COR-L47 (cell line): ENCODE data around the gene PPP1R36.
"Not testable (repeated sequence)": the region's sequence is repeated elsewhere in the genome, so short reads cannot be mapped to it uniquely, and the experiment has no call there.

ENCODE experiments used
- DNase-seq: peaks from one replicate; lab custom pipeline; 2025; lab: John Stamatoyannopoulos, UW

Gene PPP1R36, protein sequence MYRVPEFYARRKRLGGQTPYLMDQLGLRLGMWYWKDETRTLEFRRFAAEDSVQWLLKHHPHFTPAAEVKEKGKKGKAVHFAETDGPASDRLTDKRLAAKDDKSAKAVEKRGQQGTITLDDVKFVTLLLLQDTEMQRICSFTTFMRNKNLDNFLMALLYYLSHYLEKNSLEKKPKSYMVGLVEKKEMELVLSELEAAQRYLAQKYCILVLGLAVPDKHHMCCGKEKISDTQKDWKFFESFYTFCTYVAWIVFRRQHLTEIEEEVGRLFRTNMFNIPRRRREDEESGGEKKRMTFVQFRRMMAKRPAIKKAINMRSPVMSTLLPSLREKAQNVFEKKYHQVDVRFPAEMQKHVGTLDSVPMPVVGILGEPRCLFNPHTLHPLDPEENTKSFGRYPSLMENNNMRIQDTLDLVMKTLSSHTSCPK

DNA sequence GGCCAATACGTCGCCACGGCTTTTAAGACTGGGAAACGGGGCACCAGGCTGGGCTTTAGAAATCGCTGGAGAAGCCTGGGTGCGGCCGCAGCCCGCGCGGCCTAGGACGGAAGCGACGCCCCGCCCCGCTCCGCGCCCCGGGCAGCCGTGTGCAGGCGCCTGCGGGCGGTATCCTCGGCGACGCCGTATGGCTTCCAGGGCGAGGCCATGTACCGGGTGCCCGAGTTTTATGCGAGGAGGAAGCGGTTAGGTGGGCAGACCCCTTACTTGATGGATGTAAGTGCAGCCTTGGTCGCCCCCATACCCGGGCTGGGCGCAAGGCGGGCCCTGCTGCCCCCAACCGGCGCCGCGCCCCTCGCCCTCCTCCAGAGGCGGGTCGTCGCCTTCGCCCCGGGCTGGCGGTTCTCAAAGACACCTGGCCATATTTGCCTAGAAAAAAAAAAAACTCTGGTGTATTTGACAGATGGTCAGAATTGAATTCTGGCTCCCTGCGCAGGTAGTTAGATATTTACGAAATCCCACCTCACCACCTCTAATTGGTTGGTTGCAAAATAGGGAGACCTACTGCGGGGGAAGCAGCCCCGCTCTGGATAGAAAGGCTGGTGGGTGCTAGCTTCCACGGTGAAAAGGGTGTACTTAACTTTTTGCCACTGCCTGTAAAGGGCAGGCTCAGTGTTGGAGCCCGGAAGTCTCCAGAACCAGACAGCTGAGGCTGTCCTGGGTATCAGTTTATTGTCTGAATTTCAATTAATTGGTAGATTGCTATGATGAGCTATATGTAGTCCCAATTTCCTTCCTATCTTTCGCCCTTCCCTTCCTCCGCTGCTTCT is at the start of gene PPP1R36:
PPP1R36 (plus strand) TSS at position 171 of the 830 bp plus-strand sequence; CDS start at position 208, 37 bp downstream.
- peak; percentile 45 for DNase-seq

DNA sequence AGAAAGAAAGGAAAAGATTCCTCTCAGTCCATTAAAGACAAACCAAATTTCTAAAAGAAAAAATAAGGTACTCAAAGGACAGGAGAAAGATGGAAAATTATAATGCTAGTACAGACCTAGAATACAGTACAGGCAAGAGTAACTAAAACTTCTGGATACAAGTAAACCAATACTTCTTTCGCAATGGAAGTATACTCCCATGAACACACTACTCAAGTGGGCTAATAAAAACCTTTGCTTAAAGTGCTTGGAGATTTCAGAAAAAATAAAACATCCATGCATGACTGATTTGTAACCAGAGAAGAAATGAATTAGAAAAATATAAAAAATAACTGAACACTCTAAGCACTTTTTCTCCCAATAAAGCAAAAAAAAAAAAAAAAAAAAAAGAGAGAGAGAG is 49.7 kb upstream of the PPP1R36 start:
- no peak for DNase-seq

DNA sequence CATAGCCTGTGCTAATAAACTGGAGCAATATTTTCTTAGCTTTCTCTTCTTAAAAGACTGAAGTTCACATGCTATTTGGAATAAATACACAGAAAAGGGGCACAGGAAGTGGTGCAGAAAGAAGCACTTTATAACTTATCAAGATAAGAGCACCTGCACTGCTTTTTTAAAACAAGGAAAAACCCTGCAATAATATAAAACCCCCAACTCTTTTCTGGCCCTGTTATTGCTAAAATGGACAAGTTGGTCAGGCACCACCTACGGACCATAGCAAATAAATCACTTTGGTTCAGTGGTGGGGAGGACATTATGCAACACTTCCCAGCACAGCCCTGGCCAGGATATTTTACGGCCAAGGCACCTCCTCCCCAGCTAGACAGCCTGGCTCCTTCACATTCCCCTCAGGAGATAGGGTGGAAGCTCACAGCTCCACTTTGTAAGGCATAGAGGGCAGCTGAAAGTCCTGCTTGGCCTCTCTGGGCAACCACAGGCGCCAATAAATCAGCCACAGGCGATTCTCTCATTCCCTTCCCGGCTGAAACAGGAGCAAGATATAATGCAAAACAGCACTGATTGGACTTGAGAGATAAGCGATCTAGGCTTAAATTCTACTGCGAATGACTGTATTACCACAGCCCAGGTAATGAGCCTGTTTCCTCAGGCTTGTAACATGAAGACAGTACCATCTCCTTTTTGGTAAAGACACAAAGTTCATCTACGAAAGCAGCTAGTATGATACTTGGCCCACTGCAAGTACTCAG is 48.2 kb upstream of the PPP1R36 start:
- DNase-seq = peak; percentile 12

DNA sequence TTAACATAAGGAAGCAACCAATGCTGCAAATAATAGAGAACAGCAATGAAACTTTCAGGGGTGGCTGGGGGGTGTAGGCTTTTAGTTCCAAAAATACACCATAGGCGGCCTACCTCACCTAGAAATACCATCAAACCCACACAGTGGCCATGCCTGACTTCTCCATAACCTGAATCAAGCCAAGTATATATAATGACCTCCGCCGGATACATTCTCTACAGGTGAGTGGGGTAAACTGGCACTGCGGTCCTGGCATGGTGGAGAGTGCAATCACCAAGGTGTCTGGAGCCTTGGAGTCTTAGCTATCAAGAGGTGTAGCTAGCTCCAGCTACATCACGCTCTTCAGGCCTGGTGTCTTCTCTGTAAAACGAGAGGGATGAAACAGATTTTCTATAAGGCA is 47.3 kb upstream of the PPP1R36 start:
- DNase-seq = no peak

DNA sequence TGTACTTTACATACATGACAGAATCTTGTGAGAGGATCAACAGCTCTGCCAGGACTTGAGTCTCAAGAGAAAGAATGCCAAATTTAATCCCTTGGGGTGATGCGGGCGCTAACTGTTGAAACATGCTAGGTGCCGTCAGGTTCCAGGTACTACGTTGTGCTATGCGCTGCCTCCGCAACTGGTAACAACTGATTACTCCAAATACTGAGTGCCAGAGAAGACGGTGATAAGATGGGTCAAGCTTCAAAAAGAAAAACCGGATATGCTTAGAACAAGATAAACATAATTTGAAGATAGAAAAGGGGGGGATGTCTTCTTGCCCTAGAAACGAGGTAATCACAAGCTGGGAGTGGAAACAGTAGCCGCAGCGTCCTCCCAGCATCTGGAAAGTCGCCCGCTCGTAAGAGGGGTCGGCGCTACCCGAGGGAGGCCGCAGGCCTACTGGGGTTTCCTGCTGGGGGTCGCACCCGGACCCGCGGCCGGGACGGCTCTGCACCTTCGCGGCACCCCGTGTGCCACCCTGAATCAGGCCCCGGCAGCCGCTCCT is 46.8 kb upstream of the PPP1R36 start:
- peak; percentile 3 for DNase-seq

DNA sequence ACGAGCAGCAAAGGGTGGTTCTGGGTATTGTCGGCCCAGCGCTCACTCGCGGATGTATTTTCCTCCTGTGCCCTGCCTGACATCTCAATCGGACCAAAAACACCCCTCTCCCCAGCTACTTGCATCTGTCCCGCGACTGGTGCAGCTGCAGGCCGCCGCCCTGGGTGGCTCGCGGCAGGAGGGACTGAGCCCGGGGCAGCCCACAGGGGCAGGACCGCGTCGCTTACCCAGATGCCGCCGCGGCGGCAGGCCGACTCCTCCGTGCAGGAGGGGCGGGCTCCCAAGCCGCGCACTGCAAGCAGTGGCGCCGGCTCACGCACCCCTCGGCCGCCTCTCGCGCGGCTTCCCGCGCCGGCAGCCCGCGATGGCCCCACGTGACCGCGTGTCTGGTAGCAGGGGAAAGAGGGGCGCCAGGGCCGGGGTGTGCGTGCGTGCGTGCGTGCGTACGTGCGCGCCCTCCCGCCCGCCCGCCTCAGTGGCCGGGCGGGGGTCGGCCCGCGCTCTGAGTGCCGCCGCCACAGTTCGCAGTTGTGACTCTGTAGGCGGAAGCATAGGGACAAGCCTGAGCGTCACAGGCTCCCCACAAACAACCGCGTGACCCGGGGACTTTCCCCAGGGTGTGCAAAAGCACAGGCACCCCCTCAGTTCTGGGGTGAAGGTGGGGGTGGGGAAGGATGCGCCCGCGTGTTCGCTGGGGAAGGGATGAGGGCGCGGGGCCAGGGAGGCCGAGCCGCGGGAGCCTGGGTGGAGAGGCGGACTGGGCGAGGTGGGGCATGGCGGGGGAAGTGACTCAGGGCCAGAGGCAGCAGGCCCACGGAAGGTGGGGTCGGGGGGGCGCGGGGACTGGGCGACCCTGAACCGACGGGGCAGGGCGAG is 46.1 kb upstream of the PPP1R36 start, which contains the start of gene ZBTB25:
ZBTB25 (minus strand) TSS at position 405 of the 876 bp plus-strand sequence. CDS start 13,305 bp downstream, outside the sequence.
- peak; percentile 94 for DNase-seq

DNA sequence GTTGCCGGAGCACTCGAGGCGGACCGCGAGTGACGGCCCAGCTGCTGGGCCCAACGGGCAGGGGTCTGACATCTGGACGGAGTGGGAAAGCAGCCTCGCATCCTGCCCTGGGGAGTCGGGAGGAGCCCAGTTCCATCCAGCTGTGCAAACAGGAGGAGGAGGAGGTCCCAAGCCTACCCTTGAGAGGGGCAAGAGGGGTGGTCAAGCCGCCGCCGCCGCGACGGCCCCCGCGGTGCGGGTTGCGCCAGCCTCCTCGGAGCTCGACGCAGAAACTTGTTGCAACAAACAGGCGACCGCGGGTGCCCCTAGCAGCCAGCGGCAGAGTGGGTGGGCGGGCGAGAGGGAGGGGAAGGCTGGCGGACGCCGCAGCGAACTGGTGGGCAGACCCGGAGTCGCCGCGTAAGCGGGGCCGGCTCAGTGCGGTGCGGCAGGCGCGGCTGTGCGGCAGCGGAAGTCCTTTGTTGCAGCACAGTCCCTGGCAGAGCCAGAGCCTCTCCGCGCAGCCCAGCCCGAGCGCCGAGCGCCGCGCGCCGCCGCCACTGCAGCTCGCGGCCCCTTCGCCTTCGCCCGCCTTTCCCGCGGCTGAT is 45.4 kb upstream of the PPP1R36 start, which contains the start of gene ZBTB1:
ZBTB1 (plus strand) TSS at position 461 of the 587 bp plus-strand sequence. CDS start 16,735 bp downstream, outside the sequence.
- peak; percentile 87 for DNase-seq

DNA sequence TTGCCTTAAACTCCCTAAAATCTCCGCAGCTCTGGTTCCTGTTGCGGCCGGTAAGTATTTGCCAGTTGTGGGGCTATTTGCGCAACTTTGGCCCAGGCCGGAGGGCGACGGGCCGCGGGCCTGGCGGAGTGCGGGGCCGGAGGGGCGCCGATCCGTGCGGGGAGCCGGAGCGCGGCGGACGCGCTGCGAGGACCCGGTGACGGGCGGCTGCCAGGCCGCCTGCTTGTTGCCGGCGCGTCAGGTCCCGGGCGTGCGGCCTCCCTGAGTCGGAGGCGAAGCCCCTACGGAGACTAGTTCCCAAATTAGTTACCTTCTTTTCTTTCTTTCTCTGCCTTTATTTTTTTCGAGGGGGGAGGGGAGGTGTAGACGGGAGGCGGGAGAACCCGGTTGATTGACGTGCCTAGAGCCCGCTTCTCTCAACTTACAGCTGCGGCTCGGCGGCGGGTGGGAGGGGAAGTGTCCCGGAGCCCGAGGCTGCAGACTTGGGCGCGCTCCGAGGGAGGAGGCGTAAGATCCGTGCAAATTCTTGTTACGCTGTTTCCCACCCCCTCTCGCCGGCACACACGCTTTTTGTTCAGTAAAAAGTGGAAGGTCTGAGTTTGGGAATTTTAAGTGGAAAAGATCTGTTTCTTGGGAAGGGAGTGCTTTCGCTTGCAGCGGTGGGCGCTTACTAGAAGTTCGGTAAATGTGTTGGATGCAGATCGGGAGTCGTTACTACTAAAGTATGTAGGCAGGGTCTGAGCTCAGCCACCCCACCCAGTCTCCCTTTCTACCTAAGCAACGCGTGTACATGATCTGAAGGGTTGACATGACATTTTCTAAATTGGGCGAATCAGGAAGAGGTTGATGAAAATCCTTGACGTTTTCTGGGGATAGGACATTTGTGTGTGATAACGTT is 44.6 kb upstream of the PPP1R36 start:
- peak; percentile 77 for DNase-seq

DNA sequence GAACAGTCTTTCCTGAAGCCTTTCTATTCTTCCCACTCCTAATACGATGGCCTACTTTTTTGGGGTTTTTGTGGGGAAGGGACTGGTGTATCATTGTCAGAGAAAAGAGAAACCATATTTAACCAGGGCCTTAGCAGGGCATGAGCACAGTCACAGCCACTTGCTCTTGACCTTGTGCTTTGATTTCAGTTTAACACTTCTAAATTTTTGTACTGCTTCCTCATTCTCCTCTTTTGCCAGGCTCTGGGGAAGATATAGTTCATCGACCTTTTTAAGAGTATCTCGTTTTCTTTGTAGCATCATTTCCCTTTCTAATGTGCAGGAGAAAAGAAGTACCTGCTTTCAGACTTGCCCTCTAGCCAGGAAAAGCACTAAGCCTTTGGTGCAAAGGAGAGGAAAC is 43.0 kb upstream of the PPP1R36 start:
- no peak for DNase-seq

DNA sequence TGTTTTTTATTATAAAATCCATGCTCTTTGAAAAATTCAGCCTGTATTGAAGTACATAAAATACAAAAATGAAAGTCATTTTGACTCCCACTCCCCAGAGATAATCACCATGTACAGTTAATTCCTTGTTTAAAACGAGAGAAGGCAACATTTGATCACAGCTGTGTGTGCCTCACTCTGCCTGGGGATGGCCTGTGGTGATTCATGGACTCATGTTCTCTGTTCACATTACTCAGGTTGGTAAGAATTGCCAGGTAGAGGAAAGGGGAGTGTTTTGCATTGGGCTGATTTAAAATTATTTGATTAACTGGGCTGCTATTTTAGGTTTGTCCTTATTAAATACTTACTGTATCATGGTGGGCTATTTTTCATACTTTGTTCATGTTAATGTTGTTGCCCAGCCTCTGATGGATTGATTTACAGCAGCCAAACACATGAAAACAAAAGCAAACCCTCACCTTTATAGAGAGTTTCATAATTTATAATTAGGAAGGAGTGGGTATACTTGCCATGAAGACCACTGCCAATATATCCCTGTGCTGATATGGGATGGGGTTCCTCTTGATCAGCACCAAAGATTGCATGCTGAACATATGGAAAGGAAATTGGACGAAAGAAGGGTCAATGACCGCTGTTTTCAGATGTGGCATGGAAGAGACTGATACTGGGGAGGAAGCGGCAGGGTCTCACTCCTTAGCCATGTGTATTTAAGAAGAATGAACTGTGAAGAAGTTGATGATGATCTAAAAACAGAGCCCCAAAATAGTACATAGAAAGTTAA is 42.2 kb upstream of the PPP1R36 start:
- peak; percentile 6 for DNase-seq

DNA sequence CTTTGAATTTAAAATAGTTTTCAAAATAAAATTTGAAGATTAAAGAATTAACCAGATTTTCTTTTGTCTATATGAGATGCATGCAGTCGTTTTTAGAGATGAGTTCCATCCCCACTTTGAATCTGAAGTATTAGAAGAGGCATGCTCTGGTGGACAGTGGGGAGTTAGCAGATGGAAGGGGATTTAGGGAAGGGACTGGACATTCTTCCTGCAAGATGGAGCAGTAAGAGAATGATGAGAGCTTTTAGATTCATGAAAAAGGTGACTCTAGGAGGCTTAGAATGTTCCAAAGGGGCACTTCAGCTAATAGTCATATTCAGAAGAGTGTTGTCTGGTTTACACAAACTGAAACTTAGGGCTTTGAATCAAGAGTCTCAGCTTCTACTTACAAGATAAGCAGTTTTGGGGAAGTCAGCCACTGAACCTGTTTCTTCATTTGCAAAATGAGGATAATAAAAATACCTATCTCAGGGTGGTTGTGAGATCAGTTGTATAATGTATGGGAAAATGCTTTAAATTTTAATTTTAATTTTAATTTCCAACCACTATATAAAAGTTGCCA is 41.5 kb upstream of the PPP1R36 start:
- no peak for DNase-seq

DNA sequence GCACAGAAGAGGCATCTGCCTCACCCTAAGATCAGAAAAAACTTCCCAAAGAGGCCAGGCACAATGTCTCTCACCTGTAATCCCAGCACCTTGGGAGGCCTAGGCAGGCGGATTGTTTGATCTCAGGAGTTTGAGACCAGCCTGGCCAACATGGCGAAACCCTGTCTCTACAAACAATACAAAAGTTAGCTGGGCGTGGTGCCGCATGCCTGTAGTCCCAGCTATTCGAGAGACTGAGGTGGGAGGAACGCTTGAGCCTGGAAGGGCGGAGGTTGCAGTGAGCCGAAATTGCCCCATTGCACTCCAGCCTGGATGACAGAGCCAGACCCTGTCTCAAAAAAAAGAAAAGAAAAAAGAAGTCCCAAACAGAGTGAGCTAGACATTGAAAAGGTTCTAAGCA is 40.7 kb upstream of the PPP1R36 start:
- DNase-seq = no peak

DNA sequence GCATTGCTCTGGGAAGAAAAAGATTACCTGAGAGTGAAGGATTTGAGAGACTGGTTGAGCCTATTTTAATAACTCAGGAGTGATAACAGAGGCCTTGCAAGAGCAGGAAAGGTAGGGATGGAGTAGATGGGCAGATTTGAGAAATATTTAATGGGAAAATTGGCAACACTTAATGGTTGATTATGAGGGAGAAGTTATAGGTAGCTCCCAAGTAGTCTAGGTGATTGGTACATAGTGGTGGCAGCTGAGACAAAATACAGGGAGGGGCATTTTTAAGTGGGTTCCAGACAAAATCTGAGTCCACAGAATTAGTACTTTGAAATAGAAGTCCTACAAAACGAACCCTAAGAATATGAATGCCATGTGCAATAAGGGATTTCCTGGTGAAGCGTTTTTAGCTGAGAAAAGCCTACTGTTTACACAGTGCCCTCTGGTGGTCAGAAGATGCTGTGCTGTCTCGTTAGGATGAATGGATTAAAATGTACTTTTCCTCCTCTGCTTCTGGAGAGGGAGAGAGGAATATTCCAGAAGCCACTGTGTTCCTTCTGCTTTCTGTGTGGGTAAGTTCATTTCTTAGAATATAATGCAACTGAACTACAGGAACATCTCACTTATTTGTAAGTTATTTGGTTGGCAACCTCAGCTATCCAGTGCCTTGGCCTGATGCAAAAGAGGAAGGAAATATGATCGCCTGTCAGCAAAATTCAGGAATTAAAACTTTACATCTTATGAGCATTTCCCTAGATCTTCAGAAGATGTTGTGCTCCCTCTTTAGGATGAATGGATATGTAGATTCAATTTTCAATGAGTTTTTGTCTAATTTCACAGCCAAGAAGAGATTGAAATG is 38.7 kb upstream of the PPP1R36 start:
- peak; percentile 65 for DNase-seq

DNA sequence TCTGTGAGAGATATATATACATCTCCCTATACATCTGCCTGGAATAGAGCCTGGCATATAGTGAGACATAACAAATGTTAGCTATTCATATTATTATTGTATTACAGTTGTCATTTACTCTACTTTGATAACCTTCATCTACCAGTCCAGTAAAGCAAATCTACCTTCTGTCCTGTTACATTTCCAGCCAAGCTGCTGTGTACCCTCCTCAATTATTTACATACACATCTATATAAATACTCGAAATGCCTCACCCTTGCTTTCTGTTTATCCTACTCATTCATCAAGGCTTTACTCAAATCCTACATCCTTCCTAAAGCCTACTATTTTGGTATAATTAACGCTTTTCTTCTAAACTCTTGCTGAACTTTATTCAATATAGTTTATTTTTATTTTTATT is 36.5 kb upstream of the PPP1R36 start:
- no peak for DNase-seq

DNA sequence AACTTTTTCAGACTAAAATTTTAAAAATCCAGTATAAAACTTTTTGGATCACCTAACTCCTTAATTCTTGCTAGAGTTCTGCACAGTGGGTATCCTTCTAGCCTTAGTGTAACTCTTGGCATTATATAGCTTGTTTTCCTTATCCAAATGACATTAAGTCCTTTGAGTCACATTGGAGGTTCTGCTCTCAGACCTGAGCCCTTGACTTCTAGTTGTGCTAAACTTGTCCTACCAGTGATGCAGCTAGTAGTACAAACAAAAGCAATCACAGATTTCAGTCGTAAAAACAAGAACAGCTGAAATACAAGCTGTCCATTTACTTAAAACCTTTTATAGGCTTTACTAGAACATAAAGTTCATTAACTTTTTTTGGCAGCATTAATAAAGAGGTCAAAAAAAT is 34.7 kb upstream of the PPP1R36 start:
- DNase-seq = no peak

DNA sequence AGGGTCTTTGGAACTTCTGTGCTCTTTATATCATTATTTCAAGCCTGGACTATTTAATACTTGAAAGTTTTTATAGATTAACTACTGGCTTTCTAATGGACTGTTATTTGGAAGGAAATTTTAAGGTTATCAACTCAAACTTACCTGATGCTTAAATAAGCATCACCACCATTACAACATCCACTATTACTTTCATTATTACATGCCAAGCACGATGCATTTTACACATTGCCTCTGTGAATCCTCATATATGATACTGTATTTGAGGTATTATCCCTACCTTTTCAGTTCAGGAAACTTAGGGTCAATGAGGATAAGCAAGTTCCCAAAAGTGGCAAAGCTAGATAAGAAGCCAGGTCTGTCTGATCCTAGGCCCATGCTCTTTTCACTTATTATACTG is 32.8 kb upstream of the PPP1R36 start:
- DNase-seq = no peak

DNA sequence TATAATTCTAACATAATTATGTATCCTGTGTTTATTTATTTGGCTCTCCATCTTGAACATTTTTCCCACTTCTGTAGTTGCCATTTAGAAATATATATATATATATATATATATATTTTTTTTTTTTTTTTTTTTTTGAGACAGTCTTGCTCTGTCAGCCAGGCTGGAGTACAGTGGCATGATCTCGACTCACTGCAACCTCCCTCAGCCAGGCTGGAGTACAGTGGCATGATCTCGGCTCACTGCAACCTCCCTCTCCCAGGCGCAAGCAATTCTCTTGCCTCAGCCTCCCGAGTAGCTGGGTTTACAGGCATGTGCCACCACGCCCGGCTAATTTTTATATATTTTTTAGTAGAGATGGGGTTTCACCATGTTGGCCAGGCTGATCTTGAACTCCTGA is 32.1 kb upstream of the PPP1R36 start:
- not testable (repeated sequence) for DNase-seq
